ENCODE measurements around the gene TMEM117.

TMEM117 gene

DNA sequence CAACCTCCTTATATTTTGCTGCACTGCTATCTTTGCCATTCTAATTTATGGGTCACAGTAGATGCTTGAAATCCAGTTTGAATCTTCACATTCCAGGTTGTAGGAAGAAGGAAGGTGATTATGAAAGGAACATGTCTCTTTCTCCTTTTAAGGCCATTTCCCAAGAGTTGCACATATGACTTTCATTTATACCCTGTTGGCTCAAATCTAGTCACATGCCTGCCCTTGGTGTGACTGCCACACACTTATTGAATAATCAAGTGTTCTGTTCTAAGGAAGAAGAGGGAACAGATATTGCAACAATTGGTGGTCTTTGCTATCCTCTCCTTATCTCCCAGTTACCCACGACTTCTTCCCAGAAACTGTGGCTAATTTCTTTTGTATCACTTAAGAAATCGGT is 404.3 kb downstream of the TMEM117 start:
- no peak overlapping the region for H3K27ac ChIP-seq (ENCODE audit: low read depth, low read length)
- H3K4me3 ChIP-seq (ENCODE audit: low read length) = no peak overlapping the region
- no peaks in the 10 kb centered on the region for H3K9me2 ChIP-seq (replicated peaks; ENCODE audit: control insufficient read depth, low read length)
- no peaks in the 10 kb centered on the region for H3F3A ChIP-seq (ENCODE audit: control insufficient read depth, insufficient read depth)
- no peak overlapping the region for H3K4me2 ChIP-seq (ENCODE audit: low read length)
- no peaks in the 10 kb centered on the region for H3K79me2 ChIP-seq (ENCODE audit: control insufficient read depth, low read length)
- H3K36me3 ChIP-seq (ENCODE audit: control insufficient read depth, low read length) = no peaks in the 10 kb centered on the region
- no peaks in the 10 kb centered on the region for H3K4me1 ChIP-seq (ENCODE audit: control insufficient read depth, low read length)
- TF ChIP-seq CTCF (IDR thresholded peaks at IDR 0.05; ENCODE audit: low read depth, low read length, poor library complexity, severe bottlenecking) = no peak
- no peak for TF ChIP-seq EZH2phosphoT487 (IDR thresholded peaks at IDR 0.05; ENCODE audit: borderline replicate concordance, low read length)
- H3K27me3 ChIP-seq (ENCODE audit: control insufficient read depth, low read length) = no peaks in the 10 kb centered on the region
- no peaks in the 10 kb centered on the region for H3K9me3 ChIP-seq (ENCODE audit: control insufficient read depth, insufficient read depth, low read length)
- H4K20me1 ChIP-seq (ENCODE audit: control insufficient read depth, insufficient read depth, low read depth, low read length) = no peaks in the 10 kb centered on the region

- H3K36me3 ChIP-seq (ENCODE audit: control insufficient read depth, low read length) = no peaks in the 10 kb centered on the region
- H3K4me3 ChIP-seq (ENCODE audit: low read length) = no peak overlapping the region
- TF ChIP-seq EZH2phosphoT487 (IDR thresholded peaks at IDR 0.05; ENCODE audit: borderline replicate concordance, low read length) (no peak), CTCF (IDR thresholded peaks at IDR 0.05; ENCODE audit: low read depth, low read length, poor library complexity, severe bottlenecking) (no peak)
- no peaks in the 10 kb centered on the region for H3K9me2 ChIP-seq (replicated peaks; ENCODE audit: control insufficient read depth, low read length)
- H3K79me2 ChIP-seq (ENCODE audit: control insufficient read depth, low read length) = no peaks in the 10 kb centered on the region
- no peaks in the 10 kb centered on the region for H4K20me1 ChIP-seq (ENCODE audit: control insufficient read depth, insufficient read depth, low read depth, low read length)
- H3K4me2 ChIP-seq (ENCODE audit: low read length) = no peak overlapping the region
- no peak overlapping the region for H3K27ac ChIP-seq (ENCODE audit: low read depth, low read length)
- no peaks in the 10 kb centered on the region for H3F3A ChIP-seq (ENCODE audit: control insufficient read depth, insufficient read depth)
- no peaks in the 10 kb centered on the region for H3K27me3 ChIP-seq (ENCODE audit: control insufficient read depth, low read length)
- H3K4me1 ChIP-seq (ENCODE audit: control insufficient read depth, low read length) = no peaks in the 10 kb centered on the region
- no peaks in the 10 kb centered on the region for H3K9me3 ChIP-seq (ENCODE audit: control insufficient read depth, insufficient read depth, low read length)
Observed at GRCh38 chr12:44245932-44246331, 410.1 kb downstream of the TMEM117 start.

GRCh38 chr12:44246482-44247105 is 410.7 kb downstream of the TMEM117 start:
- H3K4me3 ChIP-seq (ENCODE audit: low read length) = no peak overlapping the region
- no peak overlapping the region for H3K4me2 ChIP-seq (ENCODE audit: low read length)
- H4K20me1 ChIP-seq (ENCODE audit: control insufficient read depth, insufficient read depth, low read depth, low read length) = no peaks in the 10 kb centered on the region
- H3F3A ChIP-seq (ENCODE audit: control insufficient read depth, insufficient read depth) = no peaks in the 10 kb centered on the region
- H3K9me2 ChIP-seq (replicated peaks; ENCODE audit: control insufficient read depth, low read length) = no peaks in the 10 kb centered on the region
- H3K27ac ChIP-seq (ENCODE audit: low read depth, low read length) = no peak overlapping the region
- no peaks in the 10 kb centered on the region for H3K27me3 ChIP-seq (ENCODE audit: control insufficient read depth, low read length)
- H3K36me3 ChIP-seq (ENCODE audit: control insufficient read depth, low read length) = no peaks in the 10 kb centered on the region
- H3K9me3 ChIP-seq (ENCODE audit: control insufficient read depth, insufficient read depth, low read length) = no peaks in the 10 kb centered on the region
- no peaks in the 10 kb centered on the region for H3K79me2 ChIP-seq (ENCODE audit: control insufficient read depth, low read length)
- no peaks in the 10 kb centered on the region for H3K4me1 ChIP-seq (ENCODE audit: control insufficient read depth, low read length)
- no peak for TF ChIP-seq CTCF (IDR thresholded peaks at IDR 0.05; ENCODE audit: low read depth, low read length, poor library complexity, severe bottlenecking)
- no peak for TF ChIP-seq EZH2phosphoT487 (IDR thresholded peaks at IDR 0.05; ENCODE audit: borderline replicate concordance, low read length)
